Measurements from ENCODE around the gene GSTO2.

GSTO2 gene

GRCh38 chr10:104340641-104341040 lies 71.7 kb downstream of the GSTO2 start:
- no peak for DNase-seq (ENCODE audit: low spot score)

GRCh38 chr10:104342941-104343411 lies 74.0 kb downstream of the GSTO2 start:
- no peak for DNase-seq (ENCODE audit: low spot score)

GRCh38 chr10:104344219-104344618 lies 75.2 kb downstream of the GSTO2 start:
- no peak for DNase-seq (ENCODE audit: low spot score)

DNA sequence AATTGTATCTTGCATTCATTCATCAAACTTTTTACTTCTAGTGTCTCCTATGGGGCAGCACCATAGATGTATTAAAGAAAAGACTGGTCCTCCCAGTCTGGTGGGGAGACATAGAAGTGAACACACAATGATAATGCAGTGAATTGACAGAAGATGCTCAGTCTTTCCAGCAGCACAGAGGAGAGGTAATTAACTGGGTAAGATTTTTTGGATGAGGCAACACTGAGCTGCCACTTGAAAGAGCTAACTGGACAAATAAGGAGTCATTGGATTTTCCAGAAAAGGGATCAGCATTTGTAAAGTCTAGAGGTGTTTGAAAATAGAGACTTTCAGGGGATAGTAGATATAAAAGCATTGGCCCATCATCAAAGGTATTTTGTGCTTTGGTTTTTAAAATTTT lies 76.5 kb downstream of the GSTO2 start:
- DNase-seq (ENCODE audit: low spot score), result no peak

DNA sequence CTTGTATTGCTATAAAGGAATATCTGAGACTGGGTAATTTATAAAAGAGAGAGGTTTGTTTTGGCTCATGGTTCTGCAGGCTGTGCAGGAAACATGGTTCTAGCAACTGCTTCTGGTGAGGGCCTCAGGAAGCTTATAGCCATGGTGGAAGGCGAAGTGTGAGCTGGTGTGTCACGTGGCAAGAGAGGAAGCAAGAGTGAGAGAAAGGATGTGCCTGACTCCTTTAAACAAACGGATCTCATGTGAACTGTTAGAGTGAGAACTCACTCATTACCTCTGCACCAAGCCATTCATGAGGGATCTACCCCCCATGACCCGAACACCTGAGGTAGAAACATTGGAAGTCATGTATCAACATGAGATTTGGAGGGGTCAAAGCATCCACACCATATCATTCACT lies 77.0 kb downstream of the GSTO2 start:
- DNase-seq (ENCODE audit: low spot score), result no peak

DNA sequence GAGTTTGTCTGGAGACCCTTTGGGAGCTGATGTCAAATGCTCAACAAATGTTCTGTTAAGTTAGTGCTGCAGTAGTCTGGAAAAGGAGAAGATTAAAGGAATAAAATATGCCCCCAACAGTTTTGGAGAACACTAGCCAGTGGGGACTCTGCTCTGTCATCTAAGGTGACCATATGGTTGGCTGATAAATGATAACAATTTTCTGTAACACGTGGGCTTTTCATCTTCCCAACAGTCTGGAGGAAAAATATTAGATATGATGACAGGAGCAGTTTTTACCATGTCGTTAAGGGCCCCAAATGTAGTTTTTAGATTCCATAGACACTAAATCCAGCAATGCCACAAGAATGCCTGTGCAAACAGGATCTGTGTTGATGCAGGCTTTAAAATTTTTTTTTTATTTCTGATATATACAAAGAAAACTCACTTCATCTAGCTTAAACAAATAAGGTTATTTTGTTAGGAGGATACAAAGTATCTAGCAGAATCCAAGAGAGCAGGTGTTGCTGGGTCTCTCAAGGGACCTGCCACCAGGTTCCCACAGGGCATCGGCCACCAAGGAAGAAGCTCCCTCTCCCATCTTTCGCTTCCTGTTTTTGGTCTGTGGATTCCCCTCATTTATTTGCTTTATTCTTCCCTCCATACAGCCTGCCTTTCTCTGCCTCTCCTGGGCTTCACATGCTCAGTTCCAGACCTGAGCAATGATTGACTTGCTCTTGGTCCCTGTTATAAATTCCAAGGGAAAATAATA lies 78.5 kb downstream of the GSTO2 start:
- DNase-seq (ENCODE audit: low spot score), result no peak

DNA sequence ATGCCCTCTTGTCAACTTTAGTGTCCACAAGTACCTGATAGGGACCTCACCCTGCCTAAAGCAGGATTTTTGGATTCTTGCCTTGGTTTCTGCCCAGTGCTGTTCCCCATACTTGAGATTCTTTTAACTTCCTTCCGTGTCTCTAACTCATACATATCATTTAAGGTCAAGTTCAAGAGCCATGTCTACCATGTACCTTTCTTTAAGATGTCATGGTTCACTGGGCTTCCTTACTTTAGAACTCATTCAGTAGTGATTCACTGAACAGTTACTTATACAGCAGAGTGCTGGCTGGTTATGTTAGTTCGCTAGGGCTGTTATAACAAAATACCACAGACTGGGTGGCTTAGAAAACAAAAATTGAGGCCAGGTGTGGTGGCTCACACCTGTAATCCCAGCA lies 79.6 kb downstream of the GSTO2 start:
- DNase-seq (ENCODE audit: low spot score), result no peak

- DNase-seq (ENCODE audit: low spot score), result no peak
These were observed 80.7 kb downstream of the GSTO2 start for GRCh38 chr10:104349623-104350126.

GRCh38 chr10:104350127-104350635 lies 81.2 kb downstream of the GSTO2 start:
- DNase-seq (ENCODE audit: low spot score), result no peak

- no peak for DNase-seq (ENCODE audit: low spot score)
These were observed 82.2 kb downstream of the GSTO2 start for GRCh38 chr10:104351061-104351702.

DNA sequence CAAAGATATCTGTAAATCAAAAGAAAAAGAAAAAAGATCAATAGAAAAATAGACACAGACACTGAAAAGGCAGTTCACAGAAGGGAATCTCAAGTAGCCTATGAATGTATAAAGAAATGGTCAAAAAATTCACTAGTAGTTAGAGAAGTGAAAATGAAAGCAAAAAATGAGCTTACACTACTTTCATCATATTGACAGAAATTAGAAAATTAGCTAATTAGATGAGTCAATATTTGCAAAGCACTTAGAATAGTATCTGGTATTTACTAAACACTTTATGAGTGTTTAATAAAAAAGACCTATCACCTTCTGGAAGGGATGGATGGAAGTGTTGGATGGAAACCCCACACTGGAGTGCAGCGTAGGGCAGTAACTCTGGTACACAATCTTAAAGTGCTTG lies 82.9 kb downstream of the GSTO2 start:
- no peak for DNase-seq (ENCODE audit: low spot score)

DNA sequence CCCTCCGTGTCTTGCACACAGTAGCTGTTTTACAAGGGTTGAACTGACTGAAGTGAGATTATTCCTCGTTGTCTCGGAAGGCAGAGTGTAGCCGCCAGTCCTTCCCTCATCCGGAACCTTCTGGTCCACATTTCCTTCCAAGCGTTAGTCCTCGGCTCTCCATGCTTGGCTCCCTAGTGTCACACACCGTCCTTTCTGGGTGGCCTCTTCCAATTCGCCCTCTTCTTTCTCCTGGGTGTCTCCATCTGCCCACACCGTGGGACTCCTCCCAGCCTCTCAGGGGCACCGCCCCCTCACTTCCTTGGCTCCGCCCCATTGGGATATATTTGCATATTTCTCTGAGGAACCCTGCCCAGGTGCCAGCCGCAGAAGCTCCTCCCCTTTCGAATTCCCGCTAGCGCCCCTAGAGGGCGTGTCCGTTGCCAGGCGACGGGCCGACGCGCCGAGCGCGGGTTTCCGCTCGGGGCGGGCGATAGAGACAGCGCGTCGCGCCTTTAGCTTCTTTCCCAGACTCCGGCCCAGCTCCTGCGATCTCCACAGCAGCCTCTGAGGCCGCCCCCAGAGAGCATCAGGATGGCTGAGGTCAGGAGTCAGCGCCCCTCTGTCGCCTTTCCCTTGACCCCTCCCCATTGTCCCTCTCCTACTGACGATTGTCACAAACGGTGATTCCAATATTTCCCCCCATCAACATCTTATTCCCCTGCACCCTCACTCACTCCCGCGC lies 84.5 kb downstream of the GSTO2 start, which contains the start of gene CFAP58:
Gene CFAP58 (plus strand): TSS at position 509 of the 724 bp plus-strand sequence. CDS start 65 bp downstream, at position 574.
- peak; percentile 59 for DNase-seq (ENCODE audit: low spot score)

Data from hepatic stellate cell (primary cell).